ENCODE results near the gene ARVCF. TPM values are rescaled to one million over a fixed set of nuclear protein-coding genes. Genes with fewer than 3 reads are reported as not detected.
A peak's percentile ranks its signal among the peaks of the same experiment; 100 is the strongest.

The ARVCF gene
- total and polyA plus RNA-seq, 2 donors (not counting 1 experiment from before 2014, with no cell fraction given) = 2.2 to 6.7 TPM

GRCh38 chr22:20046730-20047129 lies 30.1 kb upstream of the ARVCF start:
- Histone ChIP-seq H4K20me1 (ENCODE audit: control insufficient read depth, insufficient read depth, low read length, poor library complexity, severe bottlenecking) (peaks cover 3% of the 10 kb centered on the region), H3K27me3 (replicated peaks in 1 of 4; ENCODE audit: control extremely low read depth in 1 of 4, control insufficient read depth in 3 of 4, insufficient read depth in 4 of 4, low read length in 3 of 4) (no peaks in the 10 kb centered on the region), H3K9ac (ENCODE audit: low read length) (no peak overlapping the region), H3K4me3 (ENCODE audit: control extremely low read depth in 1 of 5, extremely low read depth in 1 of 5, insufficient read depth in 1 of 5, low read depth in 2 of 5, low read length in 4 of 5) (no peak overlapping the region), H3K4me2 (replicated peaks; ENCODE audit: low read depth, low read length, poor library complexity, severe bottlenecking) (no peak overlapping the region), H3K4me1 (ENCODE audit: control insufficient read depth in 2 of 2, insufficient read depth in 2 of 2, low read length in 2 of 2) (no peaks in the 10 kb centered on the region), H3K79me2 (ENCODE audit: control insufficient read depth, insufficient read depth, low read length) (peaks cover 18% of the 10 kb centered on the region), H3K27ac (ENCODE audit: low read length in 2 of 2) (no peak overlapping the region), H3K36me3 (replicated peaks in 1 of 2; ENCODE audit: control extremely low read depth in 1 of 2, control insufficient read depth in 1 of 2, extremely low read depth in 1 of 2, insufficient read depth in 2 of 2, low read length in 1 of 2) (peaks cover 0 to 42% of the 10 kb centered on the region in 2 experiments), H3K9me3 (ENCODE audit: control extremely low read depth in 1 of 3, control insufficient read depth in 2 of 3, insufficient read depth in 1 of 3, low read length in 2 of 3) (peaks cover 0 to 12% (median 0%) of the 10 kb centered on the region in 3 donors), H2AFZ (ENCODE audit: insufficient read depth, low read depth, low read length, poor library complexity, severe bottlenecking) (no peak overlapping the region)
- Mint-ChIP-seq H3K4me3 (no peak overlapping the region), H3K27ac (no peak overlapping the region), H3K4me1 (peaks cover 2% of the 10 kb centered on the region), H3K27me3 (no peaks in the 10 kb centered on the region), H3K9me3 (ENCODE audit: insufficient read depth) (no peaks in the 10 kb centered on the region)
- intact Hi-C loops (cut with micrococcal nuclease) = no loop called here
- ChIA-PET POLR2A (no interaction called here), CTCF (interaction anchor here (1.1 kb wide), 1 partner anchor 136 kb away, joined by 3 read pairs; no protein-coding TSS in a partner anchor)
- no CpG with 5 or more reads among the region's 4 CpGs for WGBS (ENCODE audit: insufficient coverage)
- no peak for DNase-seq
- TF ChIP-seq, protein P1, sequence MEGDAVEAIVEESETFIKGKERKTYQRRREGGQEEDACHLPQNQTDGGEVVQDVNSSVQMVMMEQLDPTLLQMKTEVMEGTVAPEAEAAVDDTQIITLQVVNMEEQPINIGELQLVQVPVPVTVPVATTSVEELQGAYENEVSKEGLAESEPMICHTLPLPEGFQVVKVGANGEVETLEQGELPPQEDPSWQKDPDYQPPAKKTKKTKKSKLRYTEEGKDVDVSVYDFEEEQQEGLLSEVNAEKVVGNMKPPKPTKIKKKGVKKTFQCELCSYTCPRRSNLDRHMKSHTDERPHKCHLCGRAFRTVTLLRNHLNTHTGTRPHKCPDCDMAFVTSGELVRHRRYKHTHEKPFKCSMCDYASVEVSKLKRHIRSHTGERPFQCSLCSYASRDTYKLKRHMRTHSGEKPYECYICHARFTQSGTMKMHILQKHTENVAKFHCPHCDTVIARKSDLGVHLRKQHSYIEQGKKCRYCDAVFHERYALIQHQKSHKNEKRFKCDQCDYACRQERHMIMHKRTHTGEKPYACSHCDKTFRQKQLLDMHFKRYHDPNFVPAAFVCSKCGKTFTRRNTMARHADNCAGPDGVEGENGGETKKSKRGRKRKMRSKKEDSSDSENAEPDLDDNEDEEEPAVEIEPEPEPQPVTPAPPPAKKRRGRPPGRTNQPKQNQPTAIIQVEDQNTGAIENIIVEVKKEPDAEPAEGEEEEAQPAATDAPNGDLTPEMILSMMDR (IDR thresholded peaks at IDR 0.05) = no peak
- TF ChIP-seq EZH2 (IDR thresholded peaks at IDR 0.05; ENCODE audit: borderline replicate concordance, insufficient read depth, low read depth, low read length, poor library complexity, severe bottlenecking) = no peak
- ATAC-seq (ENCODE audit: low read depth) = no peak

DNA sequence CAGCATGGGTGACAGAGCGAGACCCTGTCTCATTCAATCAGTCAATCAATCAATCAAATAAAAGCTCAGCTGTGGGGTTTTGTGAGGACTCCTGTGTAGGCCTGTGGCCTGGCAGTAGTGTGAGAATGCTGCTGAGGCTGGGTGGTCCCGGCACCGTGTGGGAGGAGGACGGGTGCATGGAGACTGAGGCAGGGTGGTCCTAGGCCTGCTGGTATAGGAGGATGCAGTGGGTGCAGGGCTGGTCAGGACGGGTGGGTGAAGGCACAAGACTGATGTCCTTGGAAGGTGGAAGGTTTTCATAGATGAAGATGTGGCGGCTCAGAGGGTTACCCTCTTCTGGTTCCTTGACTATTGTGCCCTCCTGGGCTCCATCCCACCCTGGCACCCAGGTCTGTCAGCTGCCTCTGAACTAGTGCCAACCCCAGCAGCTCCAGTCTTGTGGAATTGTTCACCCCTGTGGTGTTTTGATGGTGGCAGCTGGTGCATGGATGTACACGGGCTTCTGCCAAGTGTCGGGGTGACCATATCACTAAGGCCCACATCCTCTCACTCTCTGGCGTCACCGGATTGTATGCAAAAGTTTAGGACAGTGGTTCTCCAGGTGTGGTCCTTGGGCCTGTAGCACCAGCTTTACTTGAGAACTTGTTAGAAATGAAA lies 28.0 kb upstream of the ARVCF start:
- ChIA-PET POLR2A (interaction anchor here (0.7 kb wide), 1 partner anchor 102 kb away, joined by 6 read pairs; no protein-coding TSS in a partner anchor), CTCF (no interaction called here)
- intact Hi-C loops (cut with micrococcal nuclease) = no loop called here
- no peak for DNase-seq
- H3K27ac ChIP-seq (ENCODE audit: low read length in 2 of 2) = no peak overlapping the region
- H3K4me2 ChIP-seq (replicated peaks; ENCODE audit: low read depth, low read length, poor library complexity, severe bottlenecking) = no peak overlapping the region
- H3K9me3 ChIP-seq (ENCODE audit: control extremely low read depth in 1 of 3, control insufficient read depth in 2 of 3, insufficient read depth in 1 of 3, low read length in 2 of 3) = peaks cover 0 to 12% (median 0%) of the 10 kb centered on the region in 3 donors
- H3K36me3 ChIP-seq (replicated peaks in 1 of 2; ENCODE audit: control extremely low read depth in 1 of 2, control insufficient read depth in 1 of 2, extremely low read depth in 1 of 2, insufficient read depth in 2 of 2, low read length in 1 of 2) = peaks cover 0 to 48% of the 10 kb centered on the region in 2 experiments
- H4K20me1 ChIP-seq (ENCODE audit: control insufficient read depth, insufficient read depth, low read length, poor library complexity, severe bottlenecking) = peaks cover 3% of the 10 kb centered on the region
- H3K4me3 ChIP-seq (ENCODE audit: control extremely low read depth in 1 of 5, extremely low read depth in 1 of 5, insufficient read depth in 1 of 5, low read depth in 2 of 5, low read length in 4 of 5) = no peak overlapping the region
- TF ChIP-seq, protein P1 (IDR thresholded peaks at IDR 0.05) = no peak
- no peak for TF ChIP-seq EZH2 (IDR thresholded peaks at IDR 0.05; ENCODE audit: borderline replicate concordance, insufficient read depth, low read depth, low read length, poor library complexity, severe bottlenecking)
- H3K4me3 Mint-ChIP-seq = no peak overlapping the region
- H3K27ac Mint-ChIP-seq = peak overlapping the region; percentile 5
- H3K4me1 ChIP-seq (ENCODE audit: control insufficient read depth in 2 of 2, insufficient read depth in 2 of 2, low read length in 2 of 2) = no peaks in the 10 kb centered on the region
- H3K27me3 ChIP-seq (replicated peaks in 1 of 4; ENCODE audit: control extremely low read depth in 1 of 4, control insufficient read depth in 3 of 4, insufficient read depth in 4 of 4, low read length in 3 of 4) = no peaks in the 10 kb centered on the region
- H3K4me1 Mint-ChIP-seq = peaks cover 2% of the 10 kb centered on the region
- no peak for ATAC-seq (ENCODE audit: low read depth)
- 98% methylated on average over 5 of the region's 10 CpGs for WGBS (ENCODE audit: insufficient coverage)
- peaks cover 26% of the 10 kb centered on the region for H3K79me2 ChIP-seq (ENCODE audit: control insufficient read depth, insufficient read depth, low read length)
- no peak overlapping the region for H2AFZ ChIP-seq (ENCODE audit: insufficient read depth, low read depth, low read length, poor library complexity, severe bottlenecking)
- no peaks in the 10 kb centered on the region for H3K27me3 Mint-ChIP-seq
- H3K9ac ChIP-seq (ENCODE audit: low read length) = no peak overlapping the region
- no peaks in the 10 kb centered on the region for H3K9me3 Mint-ChIP-seq (ENCODE audit: insufficient read depth)

All from B cell (primary cell).